HG03575 (cell line): ENCODE measurements around the gene GRPEL1.

Source experiments
- ATAC-seq: cut with Tn5 transposase; IDR thresholded peaks from one replicate; pipeline ENCODE4 v1.9.1; 2021; ENCODE audit not compliant: unreplicated experiment, insufficient number of reproducible peaks, low FRiP score; ENCODE audit errors: extremely low read depth

The GRPEL1 gene

DNA sequence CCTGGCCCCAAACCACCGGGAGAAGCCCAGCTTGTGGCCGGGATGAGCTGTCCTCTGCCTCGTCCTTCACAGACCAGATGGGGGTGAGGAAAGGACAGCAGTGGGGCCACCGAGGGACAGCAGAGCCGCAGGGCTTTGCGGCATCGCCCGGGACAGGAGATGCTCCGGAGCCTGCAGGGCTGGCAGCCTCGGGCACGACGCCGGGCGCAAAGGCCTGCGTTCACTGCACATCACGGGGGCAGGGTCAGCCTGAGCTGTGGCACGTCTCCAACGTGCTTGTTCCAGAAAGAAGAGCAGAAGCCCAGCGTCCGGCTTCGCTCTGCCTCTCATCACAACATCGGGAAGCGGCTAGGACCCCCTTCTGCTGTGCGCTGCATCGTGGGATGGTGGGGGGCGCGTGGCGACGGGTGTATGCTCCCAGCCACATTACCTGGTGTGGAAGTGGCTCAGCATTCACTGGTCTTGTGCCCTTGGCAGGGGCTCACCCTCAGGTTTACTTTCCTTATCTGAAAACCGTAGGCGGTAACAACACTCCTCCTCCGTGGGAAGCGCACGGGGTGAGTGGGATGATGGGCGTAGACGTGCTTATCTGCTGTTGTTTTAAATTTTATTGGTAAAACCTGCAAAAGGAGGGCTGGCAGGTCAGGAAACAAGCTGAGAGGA lies 17.3 kb downstream of the GRPEL1 start:
- ATAC-seq, result no peak

DNA sequence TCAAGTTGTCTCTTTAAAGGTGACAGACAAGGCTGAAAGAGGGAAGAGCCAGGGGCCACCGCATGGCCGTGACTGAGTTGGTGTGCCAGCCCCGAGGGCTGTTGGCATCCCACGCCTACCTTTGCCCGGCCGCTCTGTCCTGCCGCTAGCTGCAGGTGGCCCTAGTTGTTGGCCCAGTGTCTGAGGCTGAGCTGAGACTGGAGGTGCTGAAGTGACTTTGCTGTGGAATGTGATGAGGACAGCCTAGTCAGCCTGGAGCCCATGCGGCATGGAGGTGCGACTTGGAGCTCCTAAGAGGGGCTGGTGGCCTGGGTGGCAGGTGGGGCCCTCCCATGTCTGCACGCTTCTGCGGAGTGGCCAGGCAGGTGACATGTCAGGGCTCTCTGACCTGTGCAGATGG lies 18.1 kb downstream of the GRPEL1 start:
- no peak for ATAC-seq

DNA sequence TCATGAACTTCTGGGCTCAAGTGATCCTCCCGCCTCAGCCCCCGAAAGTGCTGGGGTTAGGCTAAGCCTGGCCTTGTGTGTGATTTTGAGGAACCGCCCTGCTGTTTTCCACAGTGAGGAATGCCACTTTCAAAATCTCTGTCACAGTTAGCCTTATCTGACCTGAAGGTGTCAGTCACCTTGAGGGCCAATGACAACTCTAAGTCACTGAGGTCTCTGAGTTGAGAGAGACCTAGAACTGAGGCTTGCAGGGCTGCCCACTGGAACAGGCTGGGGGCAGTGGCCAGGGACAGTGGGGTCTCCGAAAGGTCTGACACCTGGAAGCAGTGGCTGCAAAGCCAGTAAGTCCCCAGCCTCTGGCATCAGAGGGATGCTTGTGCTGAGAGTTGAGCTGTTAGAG lies 18.6 kb downstream of the GRPEL1 start:
- no peak for ATAC-seq

DNA sequence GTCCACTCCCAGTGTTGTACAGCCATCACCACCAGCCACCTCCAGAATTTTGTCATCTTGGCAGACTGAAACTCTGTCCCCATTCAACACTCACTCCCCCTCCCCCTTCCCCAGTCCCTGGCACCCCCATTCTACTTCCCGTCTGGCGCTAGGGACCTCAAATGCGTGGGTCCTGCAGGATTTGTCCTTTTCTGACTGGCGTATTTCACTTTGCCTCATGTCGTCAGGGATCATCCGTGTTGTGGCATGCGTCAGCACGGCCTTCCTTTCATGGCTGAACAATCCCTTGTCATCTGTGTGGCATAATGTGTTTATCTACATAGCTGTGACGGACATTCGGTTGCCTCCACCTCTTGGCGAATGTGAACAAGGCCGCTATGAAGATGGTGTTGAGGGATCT lies 19.2 kb downstream of the GRPEL1 start:
- ATAC-seq, result no peak

DNA sequence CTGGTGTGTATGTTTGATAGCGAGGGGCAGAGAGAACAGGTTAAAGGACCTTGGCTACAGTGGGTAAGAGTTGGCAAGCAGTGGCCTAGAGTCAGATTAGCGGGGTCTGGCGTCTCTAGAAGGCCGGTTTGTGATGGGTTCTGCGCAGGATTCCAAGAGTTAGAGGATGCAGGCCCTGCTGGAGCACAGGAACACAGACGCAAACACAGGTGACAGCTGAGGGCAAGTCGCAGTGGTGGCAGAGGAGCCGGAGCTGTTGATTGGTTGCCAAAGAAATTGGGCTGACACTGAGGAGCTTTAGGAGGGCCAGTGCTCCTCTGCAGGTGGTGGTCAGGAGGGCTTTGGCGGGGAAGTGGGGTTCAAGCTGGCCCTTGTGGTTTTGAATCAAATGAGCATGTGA lies 20.9 kb downstream of the GRPEL1 start:
- no peak for ATAC-seq

DNA sequence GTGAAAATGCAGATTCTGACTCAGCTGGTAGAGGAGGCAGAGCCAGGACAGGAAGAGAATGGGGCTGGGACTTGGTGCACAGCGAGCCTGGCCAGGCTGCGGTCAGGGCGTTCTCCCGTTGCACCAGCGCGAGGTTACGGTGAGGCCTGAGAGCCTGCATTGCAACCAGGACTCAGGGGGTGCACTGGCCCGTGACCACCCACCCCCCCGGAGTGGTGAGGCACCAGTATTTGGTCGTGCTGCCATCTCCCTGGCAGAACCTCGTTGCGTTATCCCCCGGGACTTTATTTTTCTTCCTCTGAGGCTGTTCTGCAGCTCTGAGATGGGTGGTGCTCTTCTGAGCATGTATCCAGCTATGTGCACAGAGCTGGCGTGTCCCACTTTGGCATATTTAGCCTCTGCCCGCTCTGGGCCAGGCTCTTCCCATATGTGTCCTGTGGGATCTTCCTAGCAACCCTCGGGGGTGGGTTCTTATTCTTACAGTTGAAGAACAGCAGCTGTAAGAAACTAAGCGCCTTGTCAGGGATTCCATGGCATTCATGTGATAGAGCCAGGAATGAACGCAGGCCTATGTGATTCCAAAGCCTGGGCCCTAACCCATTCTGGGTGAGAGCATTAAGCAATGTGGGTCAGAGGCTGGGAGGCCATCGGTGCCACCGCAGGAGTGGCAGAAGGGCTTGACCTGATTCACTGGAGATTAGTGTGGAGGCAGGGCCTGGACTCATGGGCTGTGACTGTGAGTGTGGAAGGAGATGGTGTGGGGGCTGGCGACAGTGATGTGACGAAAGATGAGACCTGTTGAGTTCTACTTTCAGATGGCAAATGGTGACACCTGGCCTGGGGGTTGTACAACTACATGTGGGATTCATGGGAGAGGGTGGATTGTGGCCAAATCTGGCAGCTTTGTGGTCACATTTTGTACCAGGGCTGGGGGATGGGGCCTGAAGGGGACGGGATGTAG lies 21.6 kb downstream of the GRPEL1 start:
- no peak for ATAC-seq

DNA sequence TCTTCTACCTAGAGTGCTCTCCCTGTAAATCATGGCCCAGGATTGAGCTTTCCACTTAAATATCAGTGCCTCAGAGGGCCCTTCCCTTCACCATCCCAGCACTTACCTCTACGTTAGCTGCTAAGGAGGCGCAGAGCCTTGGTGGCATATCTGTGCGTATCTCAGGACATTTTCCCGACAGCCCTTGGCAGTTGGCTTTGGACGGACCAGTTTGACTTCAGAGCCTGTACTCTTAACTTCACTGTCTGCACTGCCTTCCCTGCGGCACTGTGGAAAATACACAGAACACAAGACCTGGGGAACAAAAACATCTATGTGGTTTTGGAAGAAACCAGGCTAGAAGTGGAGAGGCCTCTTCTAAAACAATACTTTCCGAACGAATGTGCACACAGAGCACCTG lies 22.3 kb downstream of the GRPEL1 start:
- no peak for ATAC-seq

DNA sequence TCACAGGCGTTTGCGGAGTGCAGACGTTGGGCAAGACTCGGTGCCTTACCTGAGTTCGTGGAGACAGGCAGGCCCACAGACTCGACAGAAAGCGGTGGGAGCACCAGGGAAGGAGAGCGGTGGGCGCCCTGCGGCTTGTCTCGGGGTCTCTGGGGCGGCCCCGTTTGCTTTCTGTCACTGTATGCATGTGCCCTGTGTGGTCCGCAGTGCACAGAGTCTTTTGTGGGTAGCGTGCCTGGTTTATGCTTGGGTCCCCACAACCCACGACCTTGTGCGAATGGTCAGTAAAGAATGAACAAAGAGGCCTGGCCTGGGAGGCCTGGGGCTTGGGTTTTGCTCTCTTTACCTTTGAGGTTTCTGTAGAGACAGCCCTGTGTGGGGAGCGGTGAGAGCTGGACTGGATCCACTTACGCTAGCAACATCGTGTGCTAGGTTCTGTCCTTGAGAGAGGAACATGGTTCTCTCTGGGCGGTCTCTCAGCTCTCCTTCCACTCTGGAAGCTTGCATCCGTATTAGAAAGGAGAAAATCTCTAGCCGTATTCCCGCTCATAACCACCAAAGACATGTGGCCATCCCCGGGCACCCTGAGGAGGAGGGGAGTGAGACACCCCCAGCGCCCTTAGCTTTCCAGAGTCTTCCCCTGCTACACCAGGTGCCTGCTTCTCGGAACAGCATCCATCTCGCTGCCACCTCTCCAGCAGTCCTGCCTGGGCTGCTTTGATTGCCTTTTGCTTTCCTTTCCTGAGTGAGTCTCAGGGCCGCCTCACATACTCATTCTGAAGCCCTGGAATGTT lies 23.5 kb downstream of the GRPEL1 start:
- no peak for ATAC-seq

DNA sequence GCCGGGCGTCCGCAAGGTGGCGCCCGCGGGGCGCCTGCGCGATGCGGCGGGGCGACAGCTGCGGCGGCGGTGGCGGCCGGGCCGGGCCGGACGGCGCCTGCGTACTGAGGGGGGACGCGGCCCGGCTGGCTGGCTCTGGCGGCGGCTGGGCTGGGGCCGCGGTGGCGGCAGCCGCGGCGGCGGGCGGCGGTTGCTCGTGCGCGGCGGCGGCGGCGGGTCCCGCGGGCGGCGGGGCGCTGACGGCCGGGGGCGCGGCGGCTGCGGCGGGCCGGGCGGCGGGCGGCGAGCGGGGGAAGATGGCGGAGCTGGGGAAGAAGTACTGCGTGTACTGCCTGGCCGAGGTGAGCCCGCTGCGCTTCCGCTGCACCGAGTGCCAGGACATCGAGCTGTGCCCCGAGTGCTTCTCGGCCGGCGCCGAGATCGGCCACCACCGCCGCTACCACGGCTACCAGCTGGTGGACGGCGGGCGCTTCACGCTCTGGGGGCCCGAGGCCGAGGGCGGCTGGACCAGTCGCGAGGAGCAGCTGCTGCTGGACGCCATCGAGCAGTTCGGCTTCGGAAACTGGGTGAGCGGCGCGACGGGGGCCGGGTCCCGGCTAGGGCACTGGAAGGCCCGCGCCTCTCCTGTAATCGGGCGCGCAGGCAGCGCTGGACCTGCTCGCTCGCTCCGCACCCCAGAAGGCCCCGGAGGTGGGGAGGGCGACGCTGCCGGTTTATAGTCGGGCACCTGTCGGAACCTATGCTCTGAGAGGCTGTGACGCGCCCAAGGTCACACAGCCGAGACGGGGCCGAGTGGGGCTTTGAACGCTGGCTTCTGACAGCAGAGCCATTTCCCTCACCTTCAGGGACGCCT lies 24.4 kb downstream of the GRPEL1 start, which contains the start of gene TADA2B:
Gene TADA2B, plus strand, starts transcription at position 89 of the 853 bp plus-strand sequence. Its CDS starts 208 bp downstream, at position 297.
- peak; percentile 12 for ATAC-seq

DNA sequence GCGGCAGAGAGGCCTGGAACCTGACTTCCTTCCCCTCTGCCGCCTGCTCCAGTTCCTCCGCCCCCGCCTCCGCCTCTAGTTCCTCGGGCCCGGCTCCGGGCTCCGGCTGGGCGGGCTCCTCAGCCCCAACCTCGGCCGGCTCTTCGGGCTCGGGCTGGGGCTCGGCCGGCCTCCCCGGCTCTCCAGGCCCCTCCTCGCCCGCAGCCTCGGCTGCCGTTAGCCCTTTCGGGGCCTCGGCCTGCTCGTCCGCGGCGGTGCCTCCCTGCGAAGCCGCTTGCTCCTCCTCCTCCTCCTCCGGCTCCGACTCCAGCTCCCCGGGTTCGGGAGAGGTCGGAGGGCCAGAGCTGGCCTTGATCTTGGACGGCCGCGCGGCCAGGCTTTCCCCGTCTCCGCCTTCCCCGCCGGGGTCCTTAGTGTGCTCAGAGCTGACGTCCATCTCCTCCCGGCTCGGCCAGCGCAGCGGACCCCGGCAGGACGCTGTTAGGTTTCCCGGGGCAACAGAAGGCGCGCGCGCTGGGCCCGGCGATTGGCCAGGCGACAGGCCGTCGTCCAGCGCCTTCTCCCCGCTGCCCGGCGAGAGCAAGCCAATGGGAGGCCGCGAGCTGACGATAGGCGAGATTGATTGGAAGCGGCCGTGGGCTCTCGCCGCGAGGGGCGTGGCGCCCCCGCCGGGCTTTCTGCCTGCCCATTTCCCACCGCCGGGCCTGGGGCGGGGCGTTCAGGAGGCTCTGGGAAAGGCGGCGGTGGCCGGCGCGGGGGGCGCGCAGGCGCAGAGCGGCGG lies 25.2 kb downstream of the GRPEL1 start:
- peak; percentile 35 for ATAC-seq

DNA sequence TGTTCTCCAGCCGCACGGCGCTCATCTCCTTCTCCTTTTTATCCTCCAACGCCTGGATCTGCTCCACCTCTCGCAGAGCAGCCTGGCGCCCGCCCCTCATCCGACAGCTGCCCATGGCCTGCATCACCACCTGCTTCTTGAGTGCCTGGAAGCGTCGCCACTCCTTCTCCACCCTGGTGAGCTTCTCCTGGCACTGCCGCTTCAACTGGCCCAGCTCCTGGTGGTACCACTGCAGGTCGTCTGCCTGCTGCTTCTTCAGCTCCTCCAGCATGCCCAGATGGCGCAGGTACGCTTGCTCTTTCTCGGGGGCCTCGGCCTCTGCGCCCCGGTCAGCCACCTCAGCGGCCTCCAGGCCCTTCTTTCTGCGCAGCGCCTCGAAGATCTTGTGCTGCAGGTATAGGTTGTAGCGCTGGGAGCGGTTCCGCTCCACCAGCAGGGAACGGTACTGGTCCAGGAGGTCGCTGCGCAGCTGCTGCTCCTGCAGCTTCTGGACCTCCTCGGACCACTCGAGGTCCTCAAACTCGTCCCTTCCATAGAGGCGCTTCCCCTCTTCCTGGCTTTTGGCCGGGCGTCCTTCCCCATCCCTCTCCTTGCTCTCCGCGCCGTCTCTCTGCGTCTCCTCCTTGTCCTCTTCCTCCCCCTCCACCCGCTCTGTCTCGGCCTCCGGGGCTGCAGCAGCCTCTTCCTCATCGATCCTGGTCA lies 25.9 kb downstream of the GRPEL1 start:
- no peak for ATAC-seq

DNA sequence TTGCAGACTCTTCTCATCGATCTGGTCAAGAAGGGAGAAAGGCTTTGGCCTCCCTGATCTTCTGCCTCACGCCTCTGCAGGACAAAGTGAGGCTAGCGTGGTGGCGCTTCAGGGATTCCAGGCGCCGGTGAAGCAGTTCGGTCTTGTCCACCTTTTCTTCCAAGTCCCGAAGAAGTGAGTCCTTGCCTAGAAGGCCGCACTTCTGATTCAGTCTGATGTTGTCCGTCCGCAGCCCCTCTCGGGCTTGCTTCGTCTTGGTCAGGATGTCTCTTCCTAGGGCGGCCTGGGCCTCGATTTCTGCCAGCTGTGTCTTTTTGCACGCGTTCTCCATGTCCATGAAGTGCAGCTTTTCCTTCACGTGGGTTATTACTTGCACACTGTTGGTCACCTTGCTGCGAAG lies 26.6 kb downstream of the GRPEL1 start:
- ATAC-seq, result no peak

DNA sequence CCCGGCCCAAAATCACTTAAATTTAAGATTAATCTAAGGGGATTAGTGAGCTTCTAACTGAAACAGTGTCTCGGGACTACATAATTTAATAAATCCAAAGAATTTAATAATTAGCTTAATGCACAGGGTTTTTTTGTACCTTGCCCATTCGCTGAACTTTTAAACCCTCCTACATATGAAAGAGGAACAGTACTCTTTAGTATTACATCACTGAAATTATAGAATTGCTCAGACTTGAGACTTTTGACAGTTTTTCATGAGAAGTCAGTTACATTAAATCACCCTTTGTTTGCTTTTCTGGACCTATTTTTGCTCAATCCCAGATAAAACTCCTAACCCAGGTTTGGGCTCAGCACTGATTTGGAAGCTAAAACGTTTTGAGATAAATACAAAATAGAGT lies 27.1 kb downstream of the GRPEL1 start:
- ATAC-seq, result no peak

DNA sequence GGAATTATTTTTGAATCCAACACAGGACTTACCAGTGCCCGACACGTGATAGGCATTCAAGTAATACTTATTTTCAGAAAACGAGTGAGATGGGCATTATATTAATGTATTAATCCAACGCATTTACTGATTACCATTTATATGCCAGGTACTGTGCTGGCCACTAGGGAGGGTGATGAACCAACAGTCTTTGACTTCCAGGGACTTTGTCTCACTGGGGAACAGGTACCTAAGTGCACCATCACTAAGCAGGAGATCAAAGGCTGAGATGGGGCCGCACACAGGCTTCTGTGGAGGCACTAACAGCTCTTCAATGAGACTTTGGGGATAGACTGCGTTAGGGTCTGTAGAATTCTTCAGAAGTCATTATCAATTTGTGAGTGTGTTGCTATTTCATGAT lies 30.4 kb downstream of the GRPEL1 start:
- ATAC-seq, result no peak

DNA sequence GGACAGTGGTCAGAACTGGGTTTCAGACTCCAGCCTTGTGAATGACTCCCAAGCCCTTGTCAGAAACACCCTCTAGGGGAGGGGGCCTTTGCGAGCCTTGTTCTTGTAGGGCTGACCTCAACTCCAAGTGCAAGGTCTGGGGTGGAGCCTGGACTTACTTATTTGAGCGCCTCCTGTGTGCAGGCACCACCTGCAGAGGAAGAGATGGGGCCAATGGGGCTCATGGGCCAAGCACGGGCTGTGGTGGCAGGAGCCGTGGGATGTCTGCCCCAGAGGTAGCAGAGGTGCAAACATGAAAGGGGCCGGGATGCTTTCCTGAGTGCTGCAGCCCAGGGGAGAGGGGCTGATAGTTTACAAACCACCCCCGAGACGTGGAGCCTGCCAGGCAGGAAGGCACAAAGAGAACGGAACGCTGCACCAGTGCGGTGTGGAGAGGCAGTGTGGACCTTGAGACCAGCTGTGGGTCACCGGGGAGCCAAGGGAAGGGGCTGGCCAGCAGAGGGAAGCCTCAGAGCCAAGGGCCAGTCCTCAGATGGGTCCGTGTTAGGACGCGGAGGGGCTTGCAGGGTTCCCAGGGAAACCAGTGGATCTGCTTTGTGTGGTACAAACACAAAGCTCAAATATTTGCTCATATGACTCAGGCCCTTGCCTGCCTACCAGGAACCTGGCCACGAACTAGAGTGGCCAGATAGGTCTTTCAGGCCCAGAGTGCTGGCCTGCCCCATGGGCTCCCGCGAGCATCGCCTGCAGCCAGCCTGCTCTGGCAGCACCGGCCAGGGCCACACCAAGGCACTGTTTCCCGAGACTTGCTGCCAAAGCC lies 33.4 kb downstream of the GRPEL1 start:
- no peak for ATAC-seq

DNA sequence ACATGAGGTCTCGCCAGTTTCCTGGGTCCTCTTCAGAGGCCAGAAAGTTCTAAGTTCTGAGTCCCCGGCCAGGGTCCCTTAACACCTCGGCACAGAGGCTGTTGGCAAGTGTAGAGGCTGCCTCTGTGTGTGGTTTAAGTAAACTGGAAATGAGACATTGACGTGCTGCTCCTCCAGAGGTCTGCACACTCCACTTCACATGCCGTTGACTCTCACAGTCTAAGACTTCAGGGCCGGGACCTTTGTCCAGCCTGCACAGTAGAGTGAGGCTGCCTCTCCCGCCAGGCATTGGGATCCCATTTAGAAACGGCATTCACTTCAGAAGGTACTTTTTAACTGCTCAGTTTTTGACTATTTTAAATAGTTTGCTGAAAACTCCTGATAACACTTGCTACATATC lies 35.3 kb downstream of the GRPEL1 start:
- ATAC-seq, result no peak
